ENCODE results near the gene ELOVL1. TPM values are rescaled to one million over a fixed set of nuclear protein-coding genes. Genes with fewer than 3 reads are reported as not detected.

ELOVL1 gene
- total and polyA plus RNA-seq, 2 of the 13 experiments (the other 11 are each of a cell fraction or from before 2014, with no cell fraction given): 55.2 to 77.4 TPM

DNA sequence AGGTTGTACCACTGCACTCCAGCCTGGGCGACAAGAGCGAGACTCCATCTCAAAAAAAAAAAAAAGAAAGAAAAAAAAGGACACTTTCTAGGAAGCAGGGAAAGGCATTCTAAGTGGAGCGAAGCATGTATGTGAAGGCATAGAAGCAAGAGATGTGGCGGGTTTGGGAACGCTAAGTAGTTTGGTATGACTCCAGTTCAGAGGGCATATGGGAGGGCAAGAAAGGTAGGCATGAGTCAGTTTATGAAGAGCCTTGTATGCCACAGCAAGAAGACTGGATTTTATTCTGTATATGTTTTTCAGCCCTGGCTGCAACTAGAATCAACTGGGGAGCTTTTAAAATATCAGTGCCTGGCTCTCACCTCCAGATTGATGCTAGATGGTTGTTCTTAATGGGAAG is 4.4 kb upstream of the ELOVL1 start:
- no TSS peak for BruUV-seq (replicated peaks)
- Histone ChIP-seq H3K36me3 (replicated peaks in 1 of 2; ENCODE audit: control insufficient read depth in 1 of 2, insufficient read depth in 2 of 2, low read length in 2 of 2) (no peaks in the 10 kb centered on the region), H3K79me2 (ENCODE audit: insufficient read depth, low read length) (peaks cover 6% of the 10 kb centered on the region), H3K27ac (ENCODE audit: extremely low read length, insufficient read depth, low read length) (no peak overlapping the region), H3K9me3 (ENCODE audit: low read length) (no peaks in the 10 kb centered on the region), H3K27me3 (ENCODE audit: control insufficient read depth in 1 of 2, insufficient read depth in 2 of 2, low read length in 2 of 2) (no peaks in the 10 kb centered on the region), H2AFZ (ENCODE audit: low read length) (no peak overlapping the region), H3K4me1 (ENCODE audit: insufficient read depth, low read length) (peaks cover 11% of the 10 kb centered on the region; the same call in 1 of the 2 replicates), H3K4me2 (ENCODE audit: low read depth, low read length) (no peak overlapping the region), H3K4me3 (replicated peaks in 1 of 3; ENCODE audit: insufficient read depth in 1 of 3, low read depth in 2 of 3, low read length in 3 of 3) (no peak overlapping the region), H3K9ac (ENCODE audit: insufficient read depth, low read depth, low read length) (no peak overlapping the region), H4K20me1 (ENCODE audit: insufficient read depth, low read length) (no peaks in the 10 kb centered on the region)
- POLR2A ChIA-PET: no interaction called here
- no peak for FAIRE-seq
- WGBS (ENCODE audit: low lambda C conversion rate): 95% methylated on average over 5 of the region's 5 CpGs
- TF ChIP-seq, protein P1, sequence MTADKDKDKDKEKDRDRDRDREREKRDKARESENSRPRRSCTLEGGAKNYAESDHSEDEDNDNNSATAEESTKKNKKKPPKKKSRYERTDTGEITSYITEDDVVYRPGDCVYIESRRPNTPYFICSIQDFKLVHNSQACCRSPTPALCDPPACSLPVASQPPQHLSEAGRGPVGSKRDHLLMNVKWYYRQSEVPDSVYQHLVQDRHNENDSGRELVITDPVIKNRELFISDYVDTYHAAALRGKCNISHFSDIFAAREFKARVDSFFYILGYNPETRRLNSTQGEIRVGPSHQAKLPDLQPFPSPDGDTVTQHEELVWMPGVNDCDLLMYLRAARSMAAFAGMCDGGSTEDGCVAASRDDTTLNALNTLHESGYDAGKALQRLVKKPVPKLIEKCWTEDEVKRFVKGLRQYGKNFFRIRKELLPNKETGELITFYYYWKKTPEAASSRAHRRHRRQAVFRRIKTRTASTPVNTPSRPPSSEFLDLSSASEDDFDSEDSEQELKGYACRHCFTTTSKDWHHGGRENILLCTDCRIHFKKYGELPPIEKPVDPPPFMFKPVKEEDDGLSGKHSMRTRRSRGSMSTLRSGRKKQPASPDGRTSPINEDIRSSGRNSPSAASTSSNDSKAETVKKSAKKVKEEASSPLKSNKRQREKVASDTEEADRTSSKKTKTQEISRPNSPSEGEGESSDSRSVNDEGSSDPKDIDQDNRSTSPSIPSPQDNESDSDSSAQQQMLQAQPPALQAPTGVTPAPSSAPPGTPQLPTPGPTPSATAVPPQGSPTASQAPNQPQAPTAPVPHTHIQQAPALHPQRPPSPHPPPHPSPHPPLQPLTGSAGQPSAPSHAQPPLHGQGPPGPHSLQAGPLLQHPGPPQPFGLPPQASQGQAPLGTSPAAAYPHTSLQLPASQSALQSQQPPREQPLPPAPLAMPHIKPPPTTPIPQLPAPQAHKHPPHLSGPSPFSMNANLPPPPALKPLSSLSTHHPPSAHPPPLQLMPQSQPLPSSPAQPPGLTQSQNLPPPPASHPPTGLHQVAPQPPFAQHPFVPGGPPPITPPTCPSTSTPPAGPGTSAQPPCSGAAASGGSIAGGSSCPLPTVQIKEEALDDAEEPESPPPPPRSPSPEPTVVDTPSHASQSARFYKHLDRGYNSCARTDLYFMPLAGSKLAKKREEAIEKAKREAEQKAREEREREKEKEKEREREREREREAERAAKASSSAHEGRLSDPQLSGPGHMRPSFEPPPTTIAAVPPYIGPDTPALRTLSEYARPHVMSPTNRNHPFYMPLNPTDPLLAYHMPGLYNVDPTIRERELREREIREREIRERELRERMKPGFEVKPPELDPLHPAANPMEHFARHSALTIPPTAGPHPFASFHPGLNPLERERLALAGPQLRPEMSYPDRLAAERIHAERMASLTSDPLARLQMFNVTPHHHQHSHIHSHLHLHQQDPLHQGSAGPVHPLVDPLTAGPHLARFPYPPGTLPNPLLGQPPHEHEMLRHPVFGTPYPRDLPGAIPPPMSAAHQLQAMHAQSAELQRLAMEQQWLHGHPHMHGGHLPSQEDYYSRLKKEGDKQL (CRISPR knock-in tag; IDR thresholded peaks at IDR 0.05; ENCODE audit: low read depth): no peak
- TF ChIP-seq MED8 (CRISPR knock-in tag; IDR thresholded peaks at IDR 0.05; ENCODE audit: insufficient replicate concordance): no peak
- no peak for TF ChIP-seq ARNT (IDR thresholded peaks at IDR 0.05)
- TF ChIP-seq FLYWCH1 (CRISPR knock-in tag; IDR thresholded peaks at IDR 0.05): no peak
- no peak for TF ChIP-seq HIVEP1 (CRISPR knock-in tag; IDR thresholded peaks at IDR 0.05)
- no peak for TF ChIP-seq ZNF382 (CRISPR knock-in tag; IDR thresholded peaks at IDR 0.05; ENCODE audit: borderline replicate concordance)
- TF ChIP-seq TBX3 (IDR thresholded peaks at IDR 0.05; ENCODE audit: borderline replicate concordance): no peak
- TF ChIP-seq, protein P2, sequence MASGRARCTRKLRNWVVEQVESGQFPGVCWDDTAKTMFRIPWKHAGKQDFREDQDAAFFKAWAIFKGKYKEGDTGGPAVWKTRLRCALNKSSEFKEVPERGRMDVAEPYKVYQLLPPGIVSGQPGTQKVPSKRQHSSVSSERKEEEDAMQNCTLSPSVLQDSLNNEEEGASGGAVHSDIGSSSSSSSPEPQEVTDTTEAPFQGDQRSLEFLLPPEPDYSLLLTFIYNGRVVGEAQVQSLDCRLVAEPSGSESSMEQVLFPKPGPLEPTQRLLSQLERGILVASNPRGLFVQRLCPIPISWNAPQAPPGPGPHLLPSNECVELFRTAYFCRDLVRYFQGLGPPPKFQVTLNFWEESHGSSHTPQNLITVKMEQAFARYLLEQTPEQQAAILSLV (CRISPR knock-in tag; IDR thresholded peaks at IDR 0.05; ENCODE audit: borderline replicate concordance): no peak
- TF ChIP-seq RELA (CRISPR knock-in tag; IDR thresholded peaks at IDR 0.05): no peak
- TF ChIP-seq SSRP1 (CRISPR knock-in tag; IDR thresholded peaks at IDR 0.05): no peak
- TF ChIP-seq ZBTB1 (CRISPR knock-in tag; IDR thresholded peaks at IDR 0.05; ENCODE audit: borderline replicate concordance): no peak
- TF ChIP-seq SOX6 (IDR thresholded peaks at IDR 0.05): no peak
- no peak for TF ChIP-seq SOX6 (CRISPR knock-in tag; IDR thresholded peaks at IDR 0.05)
- TF ChIP-seq GABPB1 (CRISPR knock-in tag; IDR thresholded peaks at IDR 0.05): no peak
- no peak for TF ChIP-seq ZSCAN21 (CRISPR knock-in tag; IDR thresholded peaks at IDR 0.05; ENCODE audit: borderline replicate concordance)
- no peak for TF ChIP-seq DNMT3B (CRISPR knock-in tag; conservative IDR thresholded peaks at IDR 0.05)
- no peak for TF ChIP-seq ELF3 (CRISPR knock-in tag; IDR thresholded peaks at IDR 0.05)
- no peak for TF ChIP-seq ZNF3 (CRISPR knock-in tag; IDR thresholded peaks at IDR 0.05)
- TF ChIP-seq MYC (CRISPR knock-in tag; IDR thresholded peaks at IDR 0.05; ENCODE audit: borderline replicate concordance): no peak
- no peak for DNase-seq (ENCODE audit: low spot score)
- in situ Hi-C loops (cut with HindIII; ENCODE audit: extremely low pct_ligation_motif_present, low pct_unique_long_range_greater_than_20kb): no loop called here
- ATAC-seq: no peak
- CTCF ChIA-PET (ENCODE audit: low intra/inter-chr PET ratio, low total read pairs): no interaction called here
- intact Hi-C loops (cut with micrococcal nuclease; ENCODE audit: unreplicated experiment): no loop called here
